Sigmoid colon (tissue), 7 donors: ENCODE results near the gene GNAQ. TPM values are rescaled to one million over a fixed set of nuclear protein-coding genes. Genes with fewer than 3 reads are reported as not detected.
"Not testable (repeated sequence)": the region's sequence is repeated elsewhere in the genome, so short reads cannot be mapped to it uniquely, and the experiment has no call there.

Experiments used
- DNase-seq: peaks from one replicate; pipeline ENCODE4 v3.0.0-alpha.2; 2019
- H3K27ac ChIP-seq, 4 donors: fragments of 200-600 bp; sonication (generic); one replicate each; pipeline ENCODE4 v1.5.1; 2016 to 2019; ENCODE audit warnings: mild to moderate bottlenecking in 1 of 4
- H3K27me3 ChIP-seq, 3 donors: fragments of 200-600 bp; sonication (generic); one replicate each; pipeline ENCODE4 v1.5.1; 2019; ENCODE audit warnings: mild to moderate bottlenecking in 1 of 3
- H3K36me3 ChIP-seq, 4 donors: fragments of 200-600 bp; sonication (generic); one replicate each; pipeline ENCODE4 v1.5.1; 2016 to 2019
- H3K4me1 ChIP-seq, 4 donors: fragments of 200-600 bp; sonication (generic); one replicate each; pipeline ENCODE4 v1.5.1; 2017 to 2019
- H3K4me3 ChIP-seq, 4 donors: fragments of 200-600 bp; sonication (generic); one replicate each; pipeline ENCODE4 v1.5.1; 2017 to 2019; ENCODE audit warnings: mild to moderate bottlenecking in 2 of 4, moderate library complexity in 1 of 4
- H3K9me3 ChIP-seq, 4 donors: fragments of 200-600 bp in 3 of 4; sonication (generic) in 3 of 4; one replicate each; pipeline versions ENCODE4 v1.5.1 to v1.6.1; 2013 to 2019
- CTCF ChIP-seq, 4 experiments: fragments of 450-650 bp in 3 of 4; fragments of 200-600 bp in 1 of 4; IDR thresholded peaks; one replicate each; pipeline ENCODE4 v1.5.1; 2016 to 2019; ENCODE audit warnings: antibody characterized with exemption in 4 of 4, mild to moderate bottlenecking in 3 of 4, moderate library complexity in 2 of 4
- EP300 ChIP-seq, 4 donors: sonication (generic); formaldehyde crosslinking; IDR thresholded peaks; one replicate each; pipeline ENCODE4 v1.6.1; 2017; ENCODE audit warnings: antibody characterized with exemption in 4 of 4
- POLR2A ChIP-seq, 2 donors: fragments of 450-650 bp; IDR thresholded peaks; one replicate each; pipeline ENCODE4 v1.6.1; 2016; ENCODE audit warnings: antibody characterized with exemption in 2 of 2, mild to moderate bottlenecking in 2 of 2, moderate library complexity in 2 of 2
- POLR2AphosphoS5 ChIP-seq, 4 donors: sonication (generic); formaldehyde crosslinking; IDR thresholded peaks; one replicate each; pipeline ENCODE4 v1.6.1; 2017; ENCODE audit warnings: antibody characterized with exemption in 4 of 4
- WGBS, 2 donors: extraction: QIAGEN DNeasy Blood & Tissue Kit; methylation state at CpG; one replicate each; pipeline ENCODE4 v1.1.7; 2013; 5-methylcytosine and 5-hydroxymethylcytosine counted together
- intact Hi-C: fragments of 100-400 bp; cut with DNase I; formaldehyde crosslinking; loops from one replicate; pipeline ENCODE4 v1.15.1; 2023
- polyA plus RNA-seq, 3 donors: library from polyadenylated mRNA; stranded (reverse); fragments of 200-250 nt; gene quantifications; one replicate each; pipeline ENCODE4 v1.2.3, GENCODE V29; 2013
- total RNA-seq, 4 donors: library from RNA; depleted of rRNA; stranded (reverse); fragments of >200 nt; gene quantifications; one replicate each; pipeline ENCODE4 v1.1.0, GENCODE V29; 2016
- donor health status: healthy with polysubstance abuse.
- donor health status: Bipolar disorder and iron deficiency.
- donor health status: healthy.

The GNAQ gene
- total and polyA plus RNA-seq, 7 donors, result 21.6 to 79.2 (median 49.5) TPM

GRCh38 chr9:77705636-77706035, 326.0 kb downstream of the GNAQ start:
- no peaks in the 10 kb centered on the region for H3K9me3 ChIP-seq
- intact Hi-C loops, result no loop called here
- peaks cover 0 to 32% (median 15%) of the 10 kb centered on the region in 4 donors for H3K4me1 ChIP-seq
- no peak for DNase-seq
- no peaks in the 10 kb centered on the region for H3K36me3 ChIP-seq
- TF ChIP-seq EP300 (IDR thresholded peaks at IDR 0.05), result no peak
- no peaks in the 10 kb centered on the region for H3K27me3 ChIP-seq
- H3K27ac ChIP-seq, result peak overlapping the region in 2 of 4 donors; percentile 58
- H3K4me3 ChIP-seq, result no peak overlapping the region

- 96% methylated on average over 52 of the region's 52 CpGs for WGBS, 2 donors
- H3K4me3 ChIP-seq, intact Hi-C loops, H3K27me3 ChIP-seq, H3K9me3 ChIP-seq, H3K27ac ChIP-seq, H3K36me3 ChIP-seq, DNase-seq: not testable (repeated sequence)
- peaks cover 0 to 25% (median 10%) of the 10 kb centered on the region in 4 donors for H3K4me1 ChIP-seq
These were observed 328.9 kb downstream of the GNAQ start for GRCh38 chr9:77702521-77703390.

GRCh38 chr9:77697238-77697984, 334.2 kb downstream of the GNAQ start:
- Histone ChIP-seq H3K27ac (no peak overlapping the region), H3K4me1 (no peaks in the 10 kb centered on the region), H3K9me3 (peaks cover 0 to 2% (median 0%) of the 10 kb centered on the region in 4 donors), H3K4me3 (no peak overlapping the region), H3K36me3 (no peaks in the 10 kb centered on the region), H3K27me3 (no peaks in the 10 kb centered on the region)
- TF ChIP-seq EP300 (IDR thresholded peaks at IDR 0.05), result no peak
- TF ChIP-seq POLR2AphosphoS5 (IDR thresholded peaks at IDR 0.05), result no peak
- TF ChIP-seq CTCF (IDR thresholded peaks at IDR 0.05), result no peak
- no peak for TF ChIP-seq POLR2A (IDR thresholded peaks at IDR 0.05)
- DNase-seq, result no peak
- intact Hi-C loops, result no loop called here
- 97% methylated on average over 1 of the region's 1 CpG for WGBS, 2 donors

- WGBS, 2 donors, result 97% methylated on average over 3 of the region's 3 CpGs
- intact Hi-C loops, H3K4me1 ChIP-seq, H3K36me3 ChIP-seq, H3K27ac ChIP-seq, H3K4me3 ChIP-seq, DNase-seq, H3K27me3 ChIP-seq, H3K9me3 ChIP-seq: not testable (repeated sequence)
These were observed 340.9 kb downstream of the GNAQ start for GRCh38 chr9:77690723-77691122.

- intact Hi-C loops, H3K9me3 ChIP-seq, H3K27me3 ChIP-seq, H3K4me1 ChIP-seq, H3K36me3 ChIP-seq, DNase-seq, H3K27ac ChIP-seq, H3K4me3 ChIP-seq: not testable (repeated sequence)
- 64 to 72% methylated on average over 3 of the region's 3 CpGs for WGBS, 2 donors
These were observed 341.5 kb downstream of the GNAQ start for GRCh38 chr9:77690119-77690518.

- H3K4me1 ChIP-seq, intact Hi-C loops: not testable (repeated sequence)
- 89 to 92% methylated on average over 11 of the region's 11 CpGs for WGBS, 2 donors
These were observed 343.9 kb downstream of the GNAQ start for GRCh38 chr9:77687737-77688136.

GRCh38 chr9:77680581-77680980, 351.0 kb downstream of the GNAQ start:
- Histone ChIP-seq H3K27ac (no peak overlapping the region), H3K36me3 (no peaks in the 10 kb centered on the region), H3K27me3 (no peaks in the 10 kb centered on the region), H3K4me3 (no peak overlapping the region), H3K4me1 (peaks cover 0 to 10% (median 4%) of the 10 kb centered on the region in 4 donors), H3K9me3 (no peaks in the 10 kb centered on the region)
- WGBS, 2 donors, result 75 to 78% methylated on average over 5 of the region's 5 CpGs
- TF ChIP-seq CTCF (IDR thresholded peaks at IDR 0.05) (no peak), POLR2A (IDR thresholded peaks at IDR 0.05) (no peak), POLR2AphosphoS5 (IDR thresholded peaks at IDR 0.05) (no peak), EP300 (IDR thresholded peaks at IDR 0.05) (no peak)
- intact Hi-C loops, result no loop called here
- DNase-seq, result no peak

More at GRCh38 chr9:77687737-77688136, 343.9 kb downstream of the GNAQ start:
- H3K27ac ChIP-seq, DNase-seq, H3K36me3 ChIP-seq, H3K4me3 ChIP-seq, H3K9me3 ChIP-seq, H3K27me3 ChIP-seq: not testable (repeated sequence)
